Hypothalamus (tissue), 51 donors: ENCODE measurements around the gene GLYATL2.
A peak's percentile ranks its signal among the peaks of the same experiment; 100 is the strongest.

ENCODE experiments used
- DNase-seq, 51 donors: peaks; one replicate each; lab custom pipeline; 2025; lab: John Stamatoyannopoulos, UW

Gene GLYATL2

GRCh38 chr11:58801974-58802545, 42.4 kb downstream of the GLYATL2 start:
- DNase-seq = no peak

- DNase-seq = no peak
These were observed 43.2 kb downstream of the GLYATL2 start for GRCh38 chr11:58801302-58801701.

- peak in 1 of 51 donors; percentile 2 for DNase-seq
These were observed 48.2 kb downstream of the GLYATL2 start for GRCh38 chr11:58796333-58796732.

- DNase-seq = peak in 21 of 51 donors; percentile 0 to 52 (median 11)
These were observed 56.0 kb downstream of the GLYATL2 start for GRCh38 chr11:58788355-58789023.

- DNase-seq = no peak
These were observed 56.6 kb downstream of the GLYATL2 start for GRCh38 chr11:58787903-58788302.

DNA sequence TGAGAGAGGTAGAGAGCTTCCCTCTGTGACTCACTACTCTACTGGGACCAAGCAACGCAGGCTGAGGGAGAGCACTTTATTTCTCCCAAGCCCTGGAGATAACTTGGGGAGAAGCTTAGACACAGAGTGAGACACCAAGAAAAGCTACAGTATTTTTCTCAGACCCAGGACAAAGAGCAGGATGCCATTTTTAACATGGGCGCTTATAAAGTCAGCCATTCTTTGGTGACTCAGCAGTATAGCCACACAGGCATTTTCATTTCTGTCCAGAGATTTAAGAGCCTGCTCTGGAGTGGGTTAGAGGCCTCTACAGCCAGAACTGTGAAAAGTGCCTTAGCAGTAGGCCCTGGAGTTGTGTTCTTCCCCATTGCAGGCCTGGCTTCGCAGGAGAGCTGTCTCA, 57.8 kb downstream of the GLYATL2 start:
- DNase-seq = no peak

DNA sequence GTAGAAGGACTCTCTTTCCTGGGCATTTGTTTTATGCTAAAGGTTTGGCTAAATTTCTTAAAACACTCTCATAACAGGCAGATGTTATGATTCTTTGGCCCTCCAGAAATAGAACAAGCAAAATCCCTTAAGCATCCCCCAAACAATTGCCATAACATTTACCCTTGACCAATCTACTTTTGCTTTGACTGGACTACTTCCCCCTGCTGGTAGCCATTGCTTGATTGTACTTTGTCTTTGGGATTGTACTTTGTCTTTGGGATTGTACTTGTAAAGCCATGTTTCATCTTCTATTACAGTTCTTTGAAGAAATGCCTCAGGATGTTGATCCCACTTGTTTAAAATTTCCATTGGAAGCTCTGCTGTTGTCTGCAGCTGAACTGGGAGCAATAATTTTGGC, 59.5 kb downstream of the GLYATL2 start:
- no peak for DNase-seq
